ENCODE results near the gene UGDH.
"Not testable (repeated sequence)": the region's sequence is repeated elsewhere in the genome, so short reads cannot be mapped to it uniquely, and the experiment has no call there.

UGDH gene

DNA sequence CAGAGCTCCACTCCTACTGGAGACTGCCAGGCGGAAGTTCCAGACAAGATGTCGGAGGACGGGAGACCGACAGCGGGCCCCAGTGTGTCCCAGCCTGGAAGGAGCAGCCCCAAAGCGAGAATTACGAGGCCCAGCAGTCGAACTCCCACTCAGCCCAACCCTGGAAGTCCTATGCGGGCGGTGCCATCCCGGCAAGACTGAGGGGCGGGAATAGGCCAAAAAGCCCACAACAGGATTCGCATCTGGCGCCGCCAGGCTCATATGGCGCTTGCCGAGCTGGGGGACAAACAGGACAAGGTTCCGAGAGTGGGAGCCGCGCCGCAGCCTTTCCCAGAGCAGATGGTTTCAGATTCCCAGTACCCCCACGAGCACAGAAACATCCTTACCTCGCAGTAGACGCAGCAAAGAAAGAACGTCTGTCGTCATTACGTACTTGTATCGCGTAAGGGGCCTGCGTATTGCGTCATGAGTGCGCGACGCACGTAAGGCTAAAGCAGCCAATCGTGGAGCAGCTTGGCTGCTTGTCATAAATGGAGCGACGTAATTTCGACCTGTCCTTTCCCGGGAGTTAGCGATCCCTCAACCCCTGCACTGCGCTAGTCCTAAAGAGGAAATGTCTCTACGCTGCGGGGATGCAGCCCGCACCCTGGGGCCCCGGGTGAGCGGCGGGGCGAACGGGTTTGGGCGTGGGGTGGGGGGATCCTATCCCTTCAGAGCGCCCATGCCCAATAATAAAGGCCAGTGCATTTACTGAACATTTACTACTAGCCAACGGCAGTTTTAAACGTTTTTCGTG lies 68.5 kb downstream of the UGDH start, which contains the start of the genes LIAS and RPL9:
Gene LIAS, plus strand, starts transcription at position 552 of the 796 bp plus-strand sequence. Its CDS starts 62 bp downstream, at position 614.
Gene RPL9, minus strand, starts transcription at position 418 of the 796 bp plus-strand sequence. CDS start 483 bp downstream, outside the sequence.
- peak; percentile 92 for DNase-seq (ENCODE audit: extremely low spot score, insufficient read length, low read depth)
- FAIRE-seq: peak; percentile 98

DNA sequence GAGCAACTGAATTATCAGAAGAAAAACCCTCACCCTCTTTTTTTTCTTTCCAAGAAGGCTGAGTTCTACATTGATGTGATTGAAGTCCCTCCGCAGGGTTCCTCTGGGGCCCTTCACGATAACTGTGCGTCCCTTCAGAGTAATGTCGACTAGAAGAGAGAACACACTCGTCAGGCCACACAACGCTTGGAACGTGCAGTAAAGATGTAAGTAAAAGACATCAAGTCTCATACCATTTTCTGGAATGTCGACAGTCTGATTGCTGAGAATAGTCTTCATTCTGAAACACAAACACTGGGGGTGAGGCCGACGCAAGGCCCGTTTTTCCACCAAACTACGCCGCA lies 69.1 kb downstream of the UGDH start:
- DNase-seq (ENCODE audit: extremely low spot score, insufficient read length, low read depth); FAIRE-seq: not testable (repeated sequence)

DNA sequence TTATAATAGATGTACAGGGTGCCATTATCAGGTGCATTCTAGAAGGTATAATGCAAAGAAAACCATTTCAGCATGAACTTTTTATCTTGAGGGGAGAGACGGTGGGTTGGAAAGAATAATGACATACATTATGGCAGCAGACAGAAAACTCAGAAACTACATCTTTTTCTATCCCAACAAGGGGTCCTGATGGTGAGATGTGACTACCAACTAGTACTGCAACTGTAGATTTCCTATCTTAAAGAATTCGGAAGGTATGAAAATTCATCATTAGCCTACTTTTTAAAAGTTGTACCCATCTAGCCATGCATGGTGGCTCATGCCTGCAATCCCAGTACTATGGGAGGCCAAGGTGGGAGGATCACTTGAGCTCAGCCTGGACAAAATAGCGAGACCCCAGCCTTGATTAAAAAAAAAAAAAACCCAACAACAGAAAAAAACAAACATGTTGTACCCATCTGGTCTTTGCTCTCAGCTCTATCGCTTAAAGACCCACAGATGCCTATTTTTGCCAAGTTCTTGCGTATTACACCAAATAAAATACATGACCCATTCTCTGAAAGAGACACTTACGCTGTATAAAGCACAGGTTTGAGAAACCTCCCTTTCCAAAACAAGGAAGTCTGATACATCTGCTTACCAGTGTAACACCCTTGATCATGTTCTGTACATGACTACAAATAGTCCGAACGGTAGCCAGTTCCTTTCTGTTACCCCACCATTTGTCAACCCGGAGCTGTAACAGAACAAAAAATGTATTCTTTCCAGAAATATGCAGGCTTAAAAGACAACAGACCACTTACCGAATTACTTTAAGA lies 70.1 kb downstream of the UGDH start:
- FAIRE-seq: no peak

DNA sequence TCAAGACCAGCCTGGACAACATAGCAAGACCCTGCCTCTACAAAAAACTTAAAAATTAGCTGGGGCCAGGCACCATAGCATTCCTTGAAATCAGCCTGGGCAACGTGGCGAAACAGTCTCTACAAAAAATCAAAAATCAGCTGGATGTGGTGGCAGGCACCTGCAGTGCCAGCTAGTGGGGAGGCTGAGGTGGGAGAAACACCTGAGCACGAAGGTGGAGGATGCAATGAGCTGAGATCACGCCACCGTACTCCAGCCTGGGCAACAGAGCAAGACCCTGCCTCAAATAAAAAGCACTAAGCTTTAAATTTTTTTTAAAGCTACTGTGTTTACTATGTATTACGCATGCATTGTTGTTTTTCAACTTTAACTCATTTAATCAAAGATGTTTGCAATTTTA lies 71.8 kb downstream of the UGDH start:
- DNase-seq (ENCODE audit: extremely low spot score, insufficient read length, low read depth) (no peak), FAIRE-seq (no peak)

More for the DNA sequence above, 70.1 kb downstream of the UGDH start:
- DNase-seq (ENCODE audit: extremely low spot score, insufficient read length, low read depth): no peak

DNA sequence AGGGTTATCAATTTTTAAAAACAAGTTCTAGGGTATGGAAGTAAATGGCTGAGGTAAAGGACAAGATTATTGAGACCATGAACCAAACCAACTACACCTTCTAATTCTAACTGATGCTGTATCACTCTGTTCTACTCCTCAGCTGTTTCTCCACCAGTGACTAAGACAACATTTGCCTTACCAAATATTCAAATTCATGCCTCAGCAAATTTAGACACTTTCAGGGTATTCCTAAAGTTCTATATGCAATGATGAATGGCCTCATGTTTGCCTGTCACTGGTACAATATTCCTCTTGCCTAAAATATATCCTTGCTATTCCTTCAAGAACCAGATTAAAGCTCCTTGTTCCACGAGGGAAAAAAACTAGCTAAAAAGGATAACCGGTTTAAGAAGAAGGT lies 73.5 kb downstream of the UGDH start:
- DNase-seq (ENCODE audit: extremely low spot score, insufficient read length, low read depth): no peak
- FAIRE-seq: no peak

DNA sequence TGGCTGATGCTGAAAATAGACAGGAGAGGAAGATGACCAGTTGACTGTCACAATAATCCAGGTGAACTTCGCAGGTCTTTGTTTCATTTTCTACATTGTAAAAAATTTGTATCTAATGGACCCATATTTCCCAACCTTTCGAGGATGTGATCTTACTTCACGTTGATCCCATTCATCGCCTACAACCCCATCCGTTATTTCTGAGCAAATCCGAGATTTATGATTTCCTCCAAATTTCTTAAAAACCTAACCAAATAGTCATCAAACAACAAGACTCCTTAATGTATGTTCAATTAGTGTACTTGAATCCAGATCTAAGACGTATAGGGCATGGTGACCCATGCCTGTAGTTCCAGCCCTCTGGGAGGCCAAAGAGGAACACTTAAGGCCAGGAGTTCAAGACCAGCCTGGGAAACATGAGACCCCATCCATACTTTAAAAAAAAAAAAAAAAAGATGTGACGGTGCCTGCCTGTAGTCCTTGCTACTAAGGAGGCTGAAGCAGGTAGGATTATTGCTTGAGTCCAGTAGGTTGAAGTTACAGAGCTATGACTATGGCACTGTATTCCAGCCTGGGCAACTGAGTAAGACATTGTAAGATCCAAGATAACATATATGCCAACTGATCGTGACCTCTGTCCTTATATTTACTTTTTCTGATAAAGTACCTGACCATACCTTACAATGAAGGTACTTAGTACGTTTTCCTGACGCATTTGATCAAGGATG lies 74.2 kb downstream of the UGDH start:
- no peak for FAIRE-seq
- no peak for DNase-seq (ENCODE audit: extremely low spot score, insufficient read length, low read depth)

DNA sequence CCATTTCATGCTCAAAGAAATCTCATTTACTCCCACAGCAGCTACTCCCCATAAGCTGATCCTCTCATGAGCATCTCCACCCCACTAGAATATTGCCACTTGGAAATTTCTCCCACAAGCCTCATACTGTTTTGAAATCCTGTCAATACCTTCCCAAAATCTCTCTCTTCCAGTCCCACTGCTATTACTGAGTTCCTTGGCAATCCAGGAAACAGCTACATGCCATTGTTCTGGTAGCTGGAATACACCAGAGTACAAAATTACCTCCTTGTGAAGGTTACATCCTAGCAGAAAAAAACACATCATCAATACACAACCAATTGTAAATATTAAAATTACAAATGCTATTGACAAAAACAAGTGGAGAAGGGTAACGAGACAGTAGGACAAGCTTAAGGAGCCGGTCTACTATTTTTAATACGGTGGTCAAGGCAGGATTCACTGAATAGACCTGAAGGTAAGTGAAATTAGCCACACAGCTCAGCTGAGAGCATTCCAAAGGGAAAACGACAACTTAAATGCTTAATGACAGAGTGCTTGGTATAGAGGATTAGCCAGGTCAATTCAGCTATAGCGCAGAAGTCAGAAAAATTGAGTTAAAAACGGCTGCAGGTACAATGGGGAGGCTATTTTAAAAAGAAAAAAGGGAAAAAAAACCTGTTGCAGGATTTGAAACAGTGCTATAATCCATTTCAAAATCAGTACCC lies 74.9 kb downstream of the UGDH start:
- no peak for DNase-seq (ENCODE audit: extremely low spot score, insufficient read length, low read depth)
- no peak for FAIRE-seq

DNA sequence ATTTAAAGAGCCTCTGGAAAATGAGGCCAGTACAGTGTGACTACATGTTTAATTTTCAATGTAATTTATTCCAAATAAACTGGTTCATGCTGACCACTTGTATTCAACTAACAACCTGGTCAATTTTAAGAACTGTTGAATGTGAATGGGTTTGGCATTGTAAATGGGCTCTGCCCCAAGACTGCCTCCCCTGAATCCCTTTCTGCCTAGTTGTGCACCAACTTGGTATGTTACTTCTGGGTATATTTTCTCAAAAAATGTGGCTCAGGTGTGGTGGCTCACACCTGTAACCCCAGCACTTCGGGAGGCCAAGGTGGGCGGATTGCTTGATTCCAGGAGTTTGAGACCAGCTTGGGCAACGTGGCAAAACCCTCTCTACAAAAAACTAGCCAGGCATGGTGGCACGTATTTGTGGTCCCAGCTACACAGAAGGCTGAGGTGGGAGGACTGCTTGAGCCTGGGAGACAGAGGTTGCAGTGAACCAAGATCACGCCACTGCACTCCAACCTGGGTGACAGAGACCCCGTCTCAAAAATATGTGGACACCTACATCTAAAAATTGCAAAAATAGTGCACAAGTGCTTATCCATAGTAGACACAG lies 75.7 kb downstream of the UGDH start:
- no peak for FAIRE-seq
- no peak for DNase-seq (ENCODE audit: extremely low spot score, insufficient read length, low read depth)

DNA sequence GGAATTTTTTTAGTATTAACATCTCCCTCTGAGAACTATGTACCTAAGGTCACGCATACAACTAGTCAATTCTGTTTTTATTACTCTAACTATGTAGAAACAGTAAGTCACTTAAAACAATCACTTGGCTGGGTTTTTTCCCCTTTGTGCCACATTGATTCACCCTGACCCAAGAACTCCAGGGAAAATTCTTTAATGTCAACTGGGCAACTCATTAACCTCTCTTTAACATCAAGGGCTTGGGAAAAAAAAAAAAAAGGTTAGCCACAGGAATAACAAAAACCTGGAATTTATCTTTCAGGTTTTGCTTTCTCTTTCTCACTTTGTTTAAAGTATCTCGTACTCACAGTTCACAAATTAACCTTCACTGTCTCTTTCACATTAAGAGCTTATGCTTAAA lies 76.6 kb downstream of the UGDH start:
- no peak for FAIRE-seq
- DNase-seq (ENCODE audit: extremely low spot score, insufficient read length, low read depth): no peak

All from GM18507 (cell line).